ENCODE results near the gene GTSE1. TPM values are rescaled to one million over a fixed set of nuclear protein-coding genes. Genes with fewer than 3 reads are reported as not detected.

The GTSE1 gene
- total and polyA plus RNA-seq, 4 donors: 3.2 to 12.1 (median 9.1) TPM

DNA sequence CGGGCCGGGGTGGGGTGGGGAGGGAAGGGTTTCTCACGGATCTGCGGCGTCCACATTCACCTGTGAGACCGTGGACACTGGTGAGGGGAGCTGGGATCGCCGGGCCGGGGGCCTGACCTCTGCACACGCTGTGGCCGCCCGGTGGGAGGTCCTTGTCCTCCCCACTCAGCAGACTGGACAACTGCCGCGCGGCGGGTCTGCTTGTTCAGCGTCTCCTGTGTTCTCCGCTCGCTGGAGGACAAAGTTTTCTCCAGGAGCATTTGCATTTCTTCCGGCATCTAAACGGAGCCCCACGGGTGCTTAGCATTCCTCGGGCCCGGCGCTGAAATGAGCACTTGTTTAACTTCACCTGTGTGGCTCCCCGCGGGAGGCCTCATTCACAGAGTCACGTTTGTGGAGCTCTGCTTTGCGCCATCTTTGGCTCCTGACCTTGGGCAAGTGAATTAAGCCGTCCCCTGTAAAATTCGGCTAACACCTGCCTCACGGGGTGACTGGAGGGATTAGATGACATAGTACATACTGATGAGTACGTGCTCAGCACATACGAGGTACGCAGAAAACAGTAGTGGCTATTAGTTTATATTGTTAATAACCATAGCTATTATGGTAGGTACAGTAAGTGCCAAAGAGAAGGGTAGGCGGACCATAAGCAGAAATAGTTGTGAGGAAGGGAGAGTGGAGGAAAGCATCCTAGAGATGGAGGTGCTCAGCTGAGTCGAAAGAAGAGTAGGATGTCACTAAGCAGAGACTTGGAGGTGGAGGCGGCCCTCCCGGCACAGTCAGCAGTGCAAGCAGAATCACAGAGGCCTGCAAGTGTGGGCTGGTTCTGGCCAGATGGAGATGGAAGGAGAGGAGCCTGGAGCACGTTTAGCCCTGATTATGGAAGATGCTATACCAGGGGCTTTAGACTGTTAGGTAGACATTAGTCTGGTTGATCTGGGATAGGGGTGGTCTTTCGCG lies 39.7 kb downstream of the GTSE1 start:
- DNase-seq (ENCODE audit: low read depth in 4 of 6, low spot score in 6 of 6): peak in 1 of 6 donors; percentile 11
- WGBS (ENCODE audit: insufficient coverage): 9% methylated on average over 33 of the region's 42 CpGs
- peaks cover 15% of the 10 kb centered on the region for H3K4me1 ChIP-seq (ENCODE audit: control insufficient read depth, insufficient read depth, low read length)
- no peak overlapping the region for H3K27ac ChIP-seq (ENCODE audit: low read depth, low read length)
- H3K36me3 ChIP-seq (ENCODE audit: control insufficient read depth, insufficient read depth, low read length): peaks cover 41% of the 10 kb centered on the region
- H3K4me3 ChIP-seq (ENCODE audit: low read depth, low read length): peak overlapping the region; percentile 83
- no peaks in the 10 kb centered on the region for H3K9me3 ChIP-seq (ENCODE audit: control insufficient read depth, insufficient read depth, low read length)
- no peaks in the 10 kb centered on the region for H3K27me3 ChIP-seq (ENCODE audit: control insufficient read depth, insufficient read depth, low read length)

DNA sequence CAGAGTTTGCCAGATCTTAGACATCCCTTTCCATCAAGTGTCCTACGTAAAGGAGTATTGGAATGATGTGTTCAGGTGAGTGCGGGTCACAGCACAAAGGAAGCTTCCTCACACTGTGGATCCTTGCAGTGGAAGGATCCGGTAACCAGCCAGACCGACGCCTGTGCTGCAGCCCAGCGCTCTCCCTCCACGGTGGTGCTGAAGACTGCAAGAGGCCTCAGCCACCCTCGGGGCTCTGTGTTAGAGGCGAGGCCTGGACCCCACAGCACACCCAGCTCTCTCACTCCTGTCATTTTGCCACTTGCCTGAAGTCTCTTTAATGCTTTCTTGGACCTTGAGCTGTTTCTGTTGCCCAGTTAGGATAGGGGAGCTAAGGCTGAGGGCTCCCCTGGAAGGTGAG lies 41.2 kb downstream of the GTSE1 start:
- Histone ChIP-seq H3K4me1 (ENCODE audit: control insufficient read depth, insufficient read depth, low read length) (peaks cover 15% of the 10 kb centered on the region), H3K36me3 (ENCODE audit: control insufficient read depth, insufficient read depth, low read length) (peaks cover 42% of the 10 kb centered on the region), H3K27me3 (ENCODE audit: control insufficient read depth, insufficient read depth, low read length) (no peaks in the 10 kb centered on the region), H3K9me3 (ENCODE audit: control insufficient read depth, insufficient read depth, low read length) (no peaks in the 10 kb centered on the region), H3K27ac (ENCODE audit: low read depth, low read length) (no peak overlapping the region), H3K4me3 (ENCODE audit: low read depth, low read length) (no peak overlapping the region)
- DNase-seq (ENCODE audit: low read depth in 4 of 6, low spot score in 6 of 6): no peak
- 97% methylated on average over 5 of the region's 9 CpGs for WGBS (ENCODE audit: insufficient coverage)

DNA sequence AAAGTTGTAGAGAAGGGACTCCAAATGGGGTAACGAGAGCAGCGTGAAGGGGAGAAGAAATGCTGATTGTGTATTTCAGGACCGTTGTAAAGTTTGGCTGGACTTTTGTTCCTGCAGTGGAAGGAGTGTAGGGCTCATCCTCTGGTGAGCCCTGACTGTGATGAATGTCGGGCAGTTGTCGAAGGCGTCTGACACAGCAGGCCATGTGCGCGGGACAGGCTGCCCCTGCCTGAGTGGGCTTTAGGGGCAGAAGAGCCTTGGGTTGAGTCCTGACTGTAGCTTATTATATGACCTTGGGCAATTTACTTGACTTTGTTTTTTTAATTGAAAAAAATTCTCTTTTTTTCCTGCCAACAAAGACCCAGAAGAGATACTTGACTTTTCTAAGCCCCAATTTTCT lies 42.0 kb downstream of the GTSE1 start:
- no peak for DNase-seq (ENCODE audit: low read depth in 4 of 6, low spot score in 6 of 6)
- H3K4me3 ChIP-seq (ENCODE audit: low read depth, low read length): no peak overlapping the region
- peaks cover 48% of the 10 kb centered on the region for H3K36me3 ChIP-seq (ENCODE audit: control insufficient read depth, insufficient read depth, low read length)
- H3K27me3 ChIP-seq (ENCODE audit: control insufficient read depth, insufficient read depth, low read length): no peaks in the 10 kb centered on the region
- 85% methylated on average over 8 of the region's 8 CpGs for WGBS (ENCODE audit: insufficient coverage)
- peaks cover 15% of the 10 kb centered on the region for H3K4me1 ChIP-seq (ENCODE audit: control insufficient read depth, insufficient read depth, low read length)
- H3K9me3 ChIP-seq (ENCODE audit: control insufficient read depth, insufficient read depth, low read length): no peaks in the 10 kb centered on the region
- H3K27ac ChIP-seq (ENCODE audit: low read depth, low read length): no peak overlapping the region

DNA sequence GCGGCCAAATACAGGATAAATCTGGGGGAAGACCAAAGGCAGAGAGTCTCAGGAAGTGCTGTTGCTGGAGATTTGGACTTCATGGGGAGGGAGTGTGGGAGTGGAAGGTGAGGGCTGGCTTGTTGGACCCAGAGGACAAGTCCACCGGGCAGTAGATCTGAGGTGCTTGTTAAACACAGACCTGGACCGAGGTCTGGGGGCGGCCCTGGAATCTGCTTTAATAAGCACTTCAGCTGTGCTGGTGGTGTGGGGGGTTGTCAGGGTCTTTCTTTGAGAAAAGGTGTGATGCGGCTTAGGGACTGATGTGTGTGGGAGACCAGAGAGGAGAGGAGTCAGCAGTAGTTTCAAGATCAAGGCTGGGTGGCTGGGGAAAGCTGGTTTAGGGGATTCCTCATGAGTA lies 43.3 kb downstream of the GTSE1 start:
- Histone ChIP-seq H3K36me3 (ENCODE audit: control insufficient read depth, insufficient read depth, low read length) (peaks cover 59% of the 10 kb centered on the region), H3K9me3 (ENCODE audit: control insufficient read depth, insufficient read depth, low read length) (no peaks in the 10 kb centered on the region), H3K4me3 (ENCODE audit: low read depth, low read length) (no peak overlapping the region), H3K4me1 (ENCODE audit: control insufficient read depth, insufficient read depth, low read length) (peaks cover 12% of the 10 kb centered on the region), H3K27ac (ENCODE audit: low read depth, low read length) (no peak overlapping the region), H3K27me3 (ENCODE audit: control insufficient read depth, insufficient read depth, low read length) (no peaks in the 10 kb centered on the region)
- DNase-seq (ENCODE audit: low read depth in 4 of 6, low spot score in 6 of 6): no peak
- WGBS (ENCODE audit: insufficient coverage): 91% methylated on average over 5 of the region's 5 CpGs

DNA sequence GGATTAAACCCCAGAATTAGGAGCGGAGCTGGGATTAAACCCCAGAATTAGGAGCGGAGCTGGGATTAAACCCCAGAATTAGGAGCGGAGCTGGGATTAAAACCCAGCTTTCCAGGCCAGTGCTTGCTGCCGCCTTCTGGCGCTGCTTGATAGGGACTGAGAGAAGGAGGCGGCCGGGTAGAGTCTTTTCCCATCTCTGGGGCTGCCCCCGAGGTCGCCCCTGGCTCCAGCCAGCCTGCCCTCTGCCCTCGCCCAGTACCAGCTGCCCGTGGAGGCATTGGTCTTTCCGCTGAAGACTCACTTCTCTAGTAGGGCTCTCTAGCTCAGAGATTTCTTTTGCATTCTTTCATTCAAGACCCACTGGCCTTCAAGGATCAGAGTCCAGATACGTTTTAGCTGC lies 44.0 kb downstream of the GTSE1 start:
- no peak for DNase-seq (ENCODE audit: low read depth in 4 of 6, low spot score in 6 of 6)
- H3K27me3 ChIP-seq (ENCODE audit: control insufficient read depth, insufficient read depth, low read length): no peaks in the 10 kb centered on the region
- WGBS (ENCODE audit: insufficient coverage): 93% methylated on average over 12 of the region's 13 CpGs
- H3K4me1 ChIP-seq (ENCODE audit: control insufficient read depth, insufficient read depth, low read length): peaks cover 8% of the 10 kb centered on the region
- no peaks in the 10 kb centered on the region for H3K9me3 ChIP-seq (ENCODE audit: control insufficient read depth, insufficient read depth, low read length)
- H3K4me3 ChIP-seq (ENCODE audit: low read depth, low read length): no peak overlapping the region
- H3K27ac ChIP-seq (ENCODE audit: low read depth, low read length): no peak overlapping the region
- peaks cover 64% of the 10 kb centered on the region for H3K36me3 ChIP-seq (ENCODE audit: control insufficient read depth, insufficient read depth, low read length)

DNA sequence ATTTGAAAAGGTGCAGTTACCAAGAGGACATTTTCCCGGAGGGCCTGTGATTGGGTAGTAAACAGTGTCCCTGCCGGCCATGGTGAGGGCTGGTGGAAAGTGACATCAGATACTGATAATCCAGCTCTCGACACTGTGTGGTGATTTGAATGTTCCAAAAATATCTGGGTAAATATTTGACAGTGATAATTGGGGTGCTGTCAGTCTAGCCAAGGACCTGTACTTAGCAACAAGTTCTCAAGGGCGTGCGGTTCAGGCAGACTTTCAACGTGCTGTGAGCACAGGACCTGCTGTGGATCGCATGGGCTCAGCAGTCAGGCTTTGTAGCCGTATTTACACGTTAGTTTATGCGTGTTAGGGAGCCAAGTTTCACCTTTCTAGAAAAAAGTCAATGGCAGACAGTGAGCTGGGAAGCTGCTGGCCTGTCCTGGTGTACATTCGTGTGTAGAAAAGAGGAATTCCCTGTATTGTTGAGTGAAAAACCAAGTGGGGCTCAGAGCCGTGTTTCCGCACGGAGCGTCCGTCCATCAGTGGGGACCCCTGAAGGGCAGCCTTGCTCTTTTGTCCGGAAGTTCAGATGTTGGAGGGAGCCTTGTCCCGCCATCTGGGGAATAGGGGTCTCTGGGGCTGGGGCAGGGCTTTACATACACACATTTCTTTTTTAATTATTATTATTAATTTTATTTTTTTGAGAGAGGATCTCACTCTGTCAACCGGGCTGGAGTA lies 50.2 kb downstream of the GTSE1 start:
- Histone ChIP-seq H3K4me1 (ENCODE audit: control insufficient read depth, insufficient read depth, low read length) (peaks cover 12% of the 10 kb centered on the region), H3K36me3 (ENCODE audit: control insufficient read depth, insufficient read depth, low read length) (peaks cover 81% of the 10 kb centered on the region), H3K4me3 (ENCODE audit: low read depth, low read length) (no peak overlapping the region), H3K27me3 (ENCODE audit: control insufficient read depth, insufficient read depth, low read length) (no peaks in the 10 kb centered on the region), H3K9me3 (ENCODE audit: control insufficient read depth, insufficient read depth, low read length) (no peaks in the 10 kb centered on the region), H3K27ac (ENCODE audit: low read depth, low read length) (no peak overlapping the region)
- DNase-seq (ENCODE audit: low read depth in 4 of 6, low spot score in 6 of 6): no peak
- WGBS (ENCODE audit: insufficient coverage): 91% methylated on average over 16 of the region's 19 CpGs

DNA sequence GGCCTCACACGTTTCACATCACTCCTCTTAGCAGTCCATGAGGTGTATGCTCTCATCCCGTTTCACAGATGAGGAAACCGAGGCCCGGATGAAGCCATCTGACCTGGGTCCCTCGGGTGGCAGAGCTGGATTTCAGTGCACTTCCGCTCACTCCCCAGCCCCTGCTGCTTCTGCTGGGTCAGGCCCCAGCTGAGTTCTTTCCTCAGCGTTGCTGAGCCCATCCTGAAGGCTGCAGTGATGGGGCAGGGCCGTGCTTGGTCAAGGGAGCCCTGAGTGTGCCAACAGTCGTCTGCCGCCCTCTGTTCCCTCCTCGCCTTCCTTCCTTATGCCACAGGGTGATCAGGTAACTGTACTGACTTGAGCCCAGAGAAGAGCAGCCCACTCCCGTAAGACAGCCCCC lies 51.0 kb downstream of the GTSE1 start:
- Histone ChIP-seq H3K27me3 (ENCODE audit: control insufficient read depth, insufficient read depth, low read length) (no peaks in the 10 kb centered on the region), H3K9me3 (ENCODE audit: control insufficient read depth, insufficient read depth, low read length) (no peaks in the 10 kb centered on the region), H3K27ac (ENCODE audit: low read depth, low read length) (no peak overlapping the region), H3K4me1 (ENCODE audit: control insufficient read depth, insufficient read depth, low read length) (peaks cover 12% of the 10 kb centered on the region), H3K4me3 (ENCODE audit: low read depth, low read length) (no peak overlapping the region), H3K36me3 (ENCODE audit: control insufficient read depth, insufficient read depth, low read length) (peaks cover 81% of the 10 kb centered on the region)
- WGBS (ENCODE audit: insufficient coverage): 95% methylated on average over 12 of the region's 12 CpGs
- DNase-seq (ENCODE audit: low read depth in 4 of 6, low spot score in 6 of 6): no peak

DNA sequence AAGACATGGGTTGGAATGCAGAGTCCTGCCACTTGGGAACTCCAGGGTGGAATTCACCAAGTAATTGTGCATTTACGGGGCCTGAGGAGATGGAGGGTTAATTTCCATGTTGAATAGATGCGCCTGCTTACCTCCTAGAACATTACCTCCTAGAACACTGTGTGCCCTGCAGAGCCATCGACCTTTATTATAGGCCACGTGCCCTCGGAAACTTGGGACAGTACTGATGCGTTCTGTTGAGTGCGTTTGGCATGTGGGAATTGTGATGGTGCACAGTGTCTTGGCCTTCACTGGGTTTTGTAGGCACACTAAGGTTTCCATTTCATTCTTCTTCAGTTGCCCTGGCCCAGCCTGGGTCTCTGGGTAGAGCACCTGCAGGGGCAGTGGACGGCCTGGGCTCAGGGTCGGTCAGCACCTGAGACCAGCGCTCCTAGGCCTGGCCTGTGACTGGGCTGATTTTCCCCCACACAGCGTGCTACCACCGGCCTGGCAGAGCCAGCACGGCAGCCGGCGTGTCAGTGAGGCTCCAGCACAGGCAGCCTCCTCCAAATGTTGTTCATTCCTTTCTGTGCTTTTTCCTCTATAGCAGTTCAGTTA lies 51.5 kb downstream of the GTSE1 start:
- 91% methylated on average over 12 of the region's 15 CpGs for WGBS (ENCODE audit: insufficient coverage)
- peaks cover 12% of the 10 kb centered on the region for H3K4me1 ChIP-seq (ENCODE audit: control insufficient read depth, insufficient read depth, low read length)
- no peak for DNase-seq (ENCODE audit: low read depth in 4 of 6, low spot score in 6 of 6)
- no peaks in the 10 kb centered on the region for H3K27me3 ChIP-seq (ENCODE audit: control insufficient read depth, insufficient read depth, low read length)
- peaks cover 83% of the 10 kb centered on the region for H3K36me3 ChIP-seq (ENCODE audit: control insufficient read depth, insufficient read depth, low read length)
- no peak overlapping the region for H3K27ac ChIP-seq (ENCODE audit: low read depth, low read length)
- no peaks in the 10 kb centered on the region for H3K9me3 ChIP-seq (ENCODE audit: control insufficient read depth, insufficient read depth, low read length)
- H3K4me3 ChIP-seq (ENCODE audit: low read depth, low read length): no peak overlapping the region

DNA sequence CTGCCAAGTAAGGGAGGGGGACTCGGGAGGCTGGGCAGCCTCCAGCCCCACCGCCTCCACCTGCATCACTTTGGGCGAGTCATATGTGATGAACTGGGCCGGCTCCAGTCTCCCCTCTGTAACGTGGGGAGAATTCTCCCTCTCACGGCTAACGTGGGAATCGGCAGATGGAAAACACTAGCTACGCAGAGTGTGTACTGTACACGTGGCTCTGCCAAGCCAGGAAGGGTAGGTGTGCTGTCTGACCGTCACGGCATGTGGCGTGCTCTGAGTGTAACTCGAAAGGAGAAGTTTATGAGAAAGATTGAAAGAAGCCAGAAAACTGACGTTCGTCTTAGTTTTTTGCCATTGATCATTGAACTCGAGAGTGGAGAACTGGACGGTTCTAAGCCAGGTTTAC lies 52.6 kb downstream of the GTSE1 start:
- H3K27me3 ChIP-seq (ENCODE audit: control insufficient read depth, insufficient read depth, low read length): no peaks in the 10 kb centered on the region
- no peaks in the 10 kb centered on the region for H3K9me3 ChIP-seq (ENCODE audit: control insufficient read depth, insufficient read depth, low read length)
- H3K27ac ChIP-seq (ENCODE audit: low read depth, low read length): no peak overlapping the region
- peaks cover 86% of the 10 kb centered on the region for H3K36me3 ChIP-seq (ENCODE audit: control insufficient read depth, insufficient read depth, low read length)
- 81% methylated on average over 17 of the region's 18 CpGs for WGBS (ENCODE audit: insufficient coverage)
- H3K4me1 ChIP-seq (ENCODE audit: control insufficient read depth, insufficient read depth, low read length): peaks cover 12% of the 10 kb centered on the region
- DNase-seq (ENCODE audit: low read depth in 4 of 6, low spot score in 6 of 6): no peak
- no peak overlapping the region for H3K4me3 ChIP-seq (ENCODE audit: low read depth, low read length)
